ENCODE results near the gene XKR7. TPM values are rescaled to one million over a fixed set of nuclear protein-coding genes. Genes with fewer than 3 reads are reported as not detected.
A peak's percentile ranks its signal among the peaks of the same experiment; 100 is the strongest.

Gene XKR7
- total RNA-seq, 4 donors from 2014 or later: under 0.01 TPM; not detected in 3

DNA sequence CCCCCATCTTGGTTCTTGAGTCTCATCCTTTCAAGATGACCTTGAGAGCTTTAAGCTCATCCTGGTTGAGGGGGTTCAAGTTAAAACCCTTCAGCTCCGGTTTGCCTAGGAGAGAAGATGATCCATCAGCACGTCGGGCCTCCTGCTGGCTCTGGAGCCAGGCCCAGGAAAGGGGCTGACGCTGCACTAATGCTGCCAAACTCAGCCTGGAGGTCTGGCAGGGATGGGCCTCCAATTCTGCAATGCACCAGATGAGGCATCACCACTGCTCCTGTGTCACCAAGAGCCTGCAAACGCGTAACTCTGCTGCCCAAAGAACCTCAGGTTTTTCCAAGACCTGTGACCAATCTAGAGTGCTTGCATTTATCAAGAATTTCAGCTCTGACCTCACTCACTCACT, 22.2 kb upstream of the XKR7 start:
- Histone ChIP-seq H3K9me3 (no peaks in the 10 kb centered on the region), H3K36me3 (peaks cover 0 to 37% (median 15%) of the 10 kb centered on the region in 4 donors), H3K27ac (no peak overlapping the region), H3K27me3 (no peaks in the 10 kb centered on the region), H3K4me3 (no peak overlapping the region), H3K4me1 (peaks cover 5 to 11% (median 6%) of the 10 kb centered on the region in 4 donors)
- in situ Hi-C loops (cut with MboI; ENCODE audit: low pct_ligation_motif_present in 1 of 4, low pct_unique_long_range_greater_than_20kb in 1 of 4, low sequenced_read_pairs in 3 of 4) (loop anchor here in 1 of 4 donors (10.0 kb wide), 1 partner anchor 101 kb away; the partner anchor contains the start of gene FOXS1), intact Hi-C loops (cut with DNase I; ENCODE audit: low total_unique reads) (loop anchor here (1.0 kb wide), 1 partner anchor 9 kb away; no protein-coding TSS in a partner anchor)
- TF ChIP-seq POLR2A (IDR thresholded peaks at IDR 0.05): no peak
- no peak for TF ChIP-seq POLR2AphosphoS5 (IDR thresholded peaks at IDR 0.05)
- no peak for TF ChIP-seq EP300 (IDR thresholded peaks at IDR 0.05; ENCODE audit: low read depth)
- 79% methylated on average over 5 of the region's 6 CpGs; no CpG with 5 or more reads in 1 of the 2 donors for WGBS, 2 donors (ENCODE audit: low coverage in 1 of 2)
- DNase-seq: no peak

DNA sequence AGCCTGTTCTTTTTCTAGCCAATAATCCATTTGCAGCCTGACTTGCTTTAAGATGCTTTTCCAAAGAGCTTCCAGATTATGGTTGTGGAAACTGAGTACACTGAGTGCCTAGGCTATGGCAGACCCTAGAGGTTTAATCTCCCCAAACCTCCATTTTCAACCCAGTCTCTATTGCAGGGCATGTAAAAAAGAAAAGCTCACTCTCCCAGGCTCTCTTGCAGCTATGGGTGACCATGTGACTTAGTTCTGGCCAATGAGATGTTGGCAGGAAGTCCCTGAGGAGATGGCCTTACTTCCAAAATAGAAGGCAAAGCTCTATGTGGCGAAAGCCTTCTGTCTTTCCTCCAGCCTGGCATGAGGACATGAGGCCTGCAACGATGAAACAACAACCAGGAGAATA, 19.9 kb upstream of the XKR7 start:
- DNase-seq: no peak
- peaks cover 9 to 16% (median 10%) of the 10 kb centered on the region in 4 donors for H3K4me1 ChIP-seq
- no peak for TF ChIP-seq EP300 (IDR thresholded peaks at IDR 0.05; ENCODE audit: low read depth)
- TF ChIP-seq, protein P1, sequence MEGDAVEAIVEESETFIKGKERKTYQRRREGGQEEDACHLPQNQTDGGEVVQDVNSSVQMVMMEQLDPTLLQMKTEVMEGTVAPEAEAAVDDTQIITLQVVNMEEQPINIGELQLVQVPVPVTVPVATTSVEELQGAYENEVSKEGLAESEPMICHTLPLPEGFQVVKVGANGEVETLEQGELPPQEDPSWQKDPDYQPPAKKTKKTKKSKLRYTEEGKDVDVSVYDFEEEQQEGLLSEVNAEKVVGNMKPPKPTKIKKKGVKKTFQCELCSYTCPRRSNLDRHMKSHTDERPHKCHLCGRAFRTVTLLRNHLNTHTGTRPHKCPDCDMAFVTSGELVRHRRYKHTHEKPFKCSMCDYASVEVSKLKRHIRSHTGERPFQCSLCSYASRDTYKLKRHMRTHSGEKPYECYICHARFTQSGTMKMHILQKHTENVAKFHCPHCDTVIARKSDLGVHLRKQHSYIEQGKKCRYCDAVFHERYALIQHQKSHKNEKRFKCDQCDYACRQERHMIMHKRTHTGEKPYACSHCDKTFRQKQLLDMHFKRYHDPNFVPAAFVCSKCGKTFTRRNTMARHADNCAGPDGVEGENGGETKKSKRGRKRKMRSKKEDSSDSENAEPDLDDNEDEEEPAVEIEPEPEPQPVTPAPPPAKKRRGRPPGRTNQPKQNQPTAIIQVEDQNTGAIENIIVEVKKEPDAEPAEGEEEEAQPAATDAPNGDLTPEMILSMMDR (IDR thresholded peaks at IDR 0.05): no peak
- TF ChIP-seq POLR2A (IDR thresholded peaks at IDR 0.05): no peak
- no peak for TF ChIP-seq POLR2AphosphoS5 (IDR thresholded peaks at IDR 0.05)
- WGBS, 2 donors (ENCODE audit: low coverage in 1 of 2): 100% methylated on average over 2 of the region's 2 CpGs; no CpG with 5 or more reads in 1 of the 2 donors
- H3K4me3 ChIP-seq: no peak overlapping the region
- H3K36me3 ChIP-seq: peaks cover 0 to 37% (median 15%) of the 10 kb centered on the region in 4 donors
- intact Hi-C loops (cut with DNase I; ENCODE audit: low total_unique reads): no loop called here
- H3K27me3 ChIP-seq: no peaks in the 10 kb centered on the region
- in situ Hi-C loops (cut with MboI; ENCODE audit: low pct_ligation_motif_present in 1 of 4, low pct_unique_long_range_greater_than_20kb in 1 of 4, low sequenced_read_pairs in 3 of 4): loop anchor here in 1 of 4 donors (10.0 kb wide), 1 partner anchor 103 kb away; the partner anchor contains the start of gene FOXS1
- no peaks in the 10 kb centered on the region for H3K9me3 ChIP-seq
- no peak overlapping the region for H3K27ac ChIP-seq

DNA sequence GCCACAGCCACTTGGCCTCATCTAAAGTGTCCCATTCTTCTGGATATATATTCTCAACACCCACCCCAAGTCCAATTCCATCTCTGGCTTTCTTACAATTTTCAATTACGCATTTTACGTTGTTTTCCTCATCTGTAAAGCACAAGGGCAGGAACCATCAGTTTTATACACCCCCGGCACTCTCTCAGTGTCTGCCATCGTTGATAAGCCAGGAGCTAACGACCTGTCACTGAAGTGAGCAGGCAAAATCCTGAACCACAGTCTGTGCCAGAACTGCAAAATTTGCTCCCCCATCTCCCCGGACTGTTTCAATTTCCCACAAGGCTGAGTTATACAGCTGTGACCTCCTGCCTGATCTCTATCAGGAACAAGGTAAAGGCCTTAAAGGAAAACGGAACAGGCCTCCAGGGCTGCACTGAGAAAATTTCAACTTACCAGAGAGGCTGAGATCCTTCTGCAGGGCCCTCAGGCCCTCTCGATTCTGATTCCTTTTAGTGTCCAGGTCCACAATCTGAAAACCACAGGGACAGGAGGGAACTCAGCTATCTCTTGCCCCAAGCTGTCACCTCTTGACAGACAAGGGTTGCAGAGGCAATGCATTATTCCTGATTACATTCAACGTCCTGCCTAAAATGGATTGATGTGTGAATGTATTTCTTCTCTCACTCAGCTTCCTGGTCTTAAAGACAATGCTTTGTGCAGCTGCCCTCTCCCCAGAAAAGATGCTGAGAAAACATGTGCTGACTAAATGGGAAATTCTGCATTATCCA, 17.9 kb upstream of the XKR7 start:
- Histone ChIP-seq H3K4me3 (no peak overlapping the region), H3K36me3 (peaks cover 0 to 28% (median 15%) of the 10 kb centered on the region in 4 donors), H3K27me3 (no peaks in the 10 kb centered on the region), H3K4me1 (peaks cover 9 to 13% (median 10%) of the 10 kb centered on the region in 4 donors), H3K9me3 (no peaks in the 10 kb centered on the region), H3K27ac (no peak overlapping the region)
- TF ChIP-seq POLR2AphosphoS5 (IDR thresholded peaks at IDR 0.05) (no peak), EP300 (IDR thresholded peaks at IDR 0.05; ENCODE audit: low read depth) (no peak), POLR2A (IDR thresholded peaks at IDR 0.05) (no peak)
- TF ChIP-seq, protein P1 (IDR thresholded peaks at IDR 0.05): no peak
- intact Hi-C loops (cut with DNase I; ENCODE audit: low total_unique reads) (no loop called here), in situ Hi-C loops (cut with MboI; ENCODE audit: low pct_ligation_motif_present in 1 of 4, low pct_unique_long_range_greater_than_20kb in 1 of 4, low sequenced_read_pairs in 3 of 4) (loop anchor here in 1 of 4 donors (10.0 kb wide), 1 partner anchor 105 kb away; the partner anchor contains the start of gene FOXS1)
- no peak for DNase-seq
- WGBS, 2 donors (ENCODE audit: low coverage in 1 of 2): 84 to 100% methylated on average over 2 to 9 of the region's 9 CpGs

DNA sequence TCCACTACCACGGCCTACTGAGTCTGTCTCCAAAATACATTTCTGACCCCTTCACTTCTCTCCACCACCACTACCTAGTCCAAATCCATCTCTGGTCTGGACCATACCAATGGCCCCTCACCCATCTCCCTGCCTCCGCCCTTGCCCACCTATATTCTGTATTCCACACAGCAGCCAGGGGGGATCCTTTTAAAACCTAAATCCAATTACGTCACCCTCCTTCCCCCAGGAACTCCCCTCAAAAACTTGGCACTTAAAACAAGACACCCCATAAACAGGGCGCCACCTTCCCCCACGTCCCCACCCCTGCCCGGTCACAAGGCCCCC, 16.8 kb upstream of the XKR7 start:
- intact Hi-C loops (cut with DNase I; ENCODE audit: low total_unique reads): no loop called here
- Histone ChIP-seq H3K4me1 (peaks cover 9 to 13% (median 10%) of the 10 kb centered on the region in 4 donors), H3K9me3 (no peaks in the 10 kb centered on the region), H3K27ac (peak overlapping the region in 3 of 4 donors; percentile 73 to 88 (median 84)), H3K27me3 (no peaks in the 10 kb centered on the region), H3K36me3 (peaks cover 0 to 24% (median 11%) of the 10 kb centered on the region in 4 donors), H3K4me3 (peak overlapping the region; percentile 75 to 95 (median 82))
- DNase-seq: no peak
- in situ Hi-C loops (cut with MboI; ENCODE audit: low pct_ligation_motif_present in 1 of 4, low pct_unique_long_range_greater_than_20kb in 1 of 4, low sequenced_read_pairs in 3 of 4): no loop called here
- TF ChIP-seq POLR2A (IDR thresholded peaks at IDR 0.05) (no peak), EP300 (IDR thresholded peaks at IDR 0.05; ENCODE audit: low read depth) (no peak), POLR2AphosphoS5 (IDR thresholded peaks at IDR 0.05) (no peak)
- TF ChIP-seq, protein P1 (IDR thresholded peaks at IDR 0.05): no peak
- 0 to 4% methylated on average over 1 to 6 of the region's 6 CpGs for WGBS, 2 donors (ENCODE audit: low coverage in 1 of 2)

Data from transverse colon (tissue), 4 donors.